CD4-positive, alpha-beta T cell treated with Interleukin-4 for 4 hours (primary cell): Measurements from ENCODE around the gene BCLAF3.

Source experiments
- DNase-seq: peaks from one replicate; pipeline ENCODE4 v3.0.0-alpha.2; 2020

Gene BCLAF3

DNA sequence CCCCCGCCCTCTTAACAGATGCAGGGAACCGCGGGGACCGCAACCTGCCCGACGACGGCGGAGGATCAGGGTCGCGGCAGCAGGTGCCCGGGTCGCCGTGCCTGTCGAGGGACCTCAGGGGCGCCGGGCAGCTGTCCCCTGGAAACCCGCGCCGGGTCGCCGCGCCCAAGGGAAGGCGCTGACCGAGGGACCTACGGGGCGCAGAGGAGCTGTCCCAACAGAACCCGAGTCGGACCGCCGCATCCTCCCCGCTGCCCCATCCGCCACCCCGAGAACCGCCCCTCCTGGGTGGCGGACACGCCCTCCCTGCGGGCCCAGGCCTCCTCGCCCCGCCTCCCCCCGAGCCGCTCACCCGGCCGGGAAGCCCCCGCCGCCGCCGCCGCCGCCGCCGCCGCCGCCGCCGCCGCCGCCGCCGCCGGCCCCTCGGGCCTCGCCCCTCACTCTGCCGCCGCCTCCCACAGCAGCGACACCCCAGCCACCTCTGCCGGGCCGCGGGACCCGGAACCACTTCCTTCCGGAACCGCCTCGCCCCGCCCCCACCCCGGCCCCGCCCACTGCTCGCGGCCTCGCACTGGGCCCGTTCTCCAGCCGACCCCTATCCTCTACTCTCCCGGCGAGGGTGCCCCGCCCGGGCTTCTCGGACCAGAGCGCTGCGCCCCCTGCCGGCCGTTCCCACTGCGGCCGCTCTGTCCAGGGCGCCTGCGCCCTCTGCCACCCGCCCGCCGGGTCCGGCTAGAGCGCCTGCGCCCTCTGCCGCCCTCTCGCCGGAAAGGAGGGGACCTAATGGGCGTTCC is at the start of gene BCLAF3:
BCLAF3 (minus strand) TSS at position 506 of the 794 bp plus-strand sequence. CDS start 20,797 bp downstream, outside the sequence.
- DNase-seq = peak; percentile 86

- no peak for DNase-seq
Observed at GRCh38 chrX:20038966-20039365, 48.1 kb upstream of the BCLAF3 start.

GRCh38 chrX:20037186-20037585 is 46.3 kb upstream of the BCLAF3 start:
- DNase-seq = no peak

GRCh38 chrX:20032201-20032600 is 41.3 kb upstream of the BCLAF3 start:
- DNase-seq = no peak

- no peak for DNase-seq
Observed at GRCh38 chrX:20029728-20030127, 38.9 kb upstream of the BCLAF3 start.

DNA sequence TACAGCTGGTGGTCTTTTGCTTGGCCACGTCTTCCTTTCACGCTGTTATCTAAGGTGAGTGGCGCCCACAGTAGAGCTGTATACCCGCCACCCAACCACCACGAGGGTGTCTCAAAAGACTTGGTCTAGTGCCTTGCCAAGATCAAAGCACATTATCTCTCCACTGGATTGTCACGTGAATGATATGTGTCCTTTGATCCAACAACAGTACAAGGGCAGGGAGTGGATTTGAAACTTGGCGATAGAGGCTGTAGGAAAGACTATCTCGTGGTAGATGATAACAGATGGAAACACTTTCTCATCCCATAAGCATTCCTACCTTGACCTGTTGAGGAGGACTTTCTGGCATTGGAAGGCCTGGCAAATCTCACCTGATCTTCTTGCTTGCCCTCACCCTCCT is 37.7 kb upstream of the BCLAF3 start:
- no peak for DNase-seq

- DNase-seq = no peak
Observed at GRCh38 chrX:20026278-20026677, 35.4 kb upstream of the BCLAF3 start.

DNA sequence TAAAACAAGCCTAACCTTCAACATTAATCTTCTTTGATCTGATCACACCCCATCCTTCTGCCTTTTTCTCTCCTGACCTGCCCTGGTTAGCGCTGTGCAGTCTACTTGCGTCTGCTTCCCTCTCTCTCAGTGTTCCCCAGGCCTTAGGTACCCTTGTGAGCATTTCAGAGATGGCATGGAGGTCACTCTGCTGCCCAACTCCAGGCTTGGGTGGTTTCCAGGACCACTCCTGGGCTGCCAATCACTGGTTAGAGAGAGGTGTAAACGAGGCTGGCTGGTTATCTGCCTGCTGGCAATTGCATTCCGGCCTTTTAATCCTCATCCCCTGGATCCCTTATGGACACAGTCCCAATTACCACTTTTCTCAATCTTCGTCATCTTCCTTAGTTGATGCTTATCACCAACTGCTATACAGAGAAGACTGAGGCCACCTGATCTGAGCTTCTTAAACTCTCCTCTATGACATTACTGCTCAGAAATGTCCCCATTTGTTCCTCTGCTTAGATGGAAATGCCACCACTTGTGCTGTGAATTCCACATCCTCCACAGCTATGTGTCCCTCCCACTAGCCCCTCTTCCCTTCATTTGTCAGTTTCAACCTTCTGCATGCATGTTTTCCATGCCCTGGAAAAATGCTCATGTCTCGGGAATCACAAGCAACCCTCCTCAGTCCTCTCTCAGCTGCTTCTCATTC is 29.0 kb upstream of the BCLAF3 start:
- DNase-seq = no peak

GRCh38 chrX:20016616-20016945 is 25.7 kb upstream of the BCLAF3 start:
- DNase-seq = no peak

DNA sequence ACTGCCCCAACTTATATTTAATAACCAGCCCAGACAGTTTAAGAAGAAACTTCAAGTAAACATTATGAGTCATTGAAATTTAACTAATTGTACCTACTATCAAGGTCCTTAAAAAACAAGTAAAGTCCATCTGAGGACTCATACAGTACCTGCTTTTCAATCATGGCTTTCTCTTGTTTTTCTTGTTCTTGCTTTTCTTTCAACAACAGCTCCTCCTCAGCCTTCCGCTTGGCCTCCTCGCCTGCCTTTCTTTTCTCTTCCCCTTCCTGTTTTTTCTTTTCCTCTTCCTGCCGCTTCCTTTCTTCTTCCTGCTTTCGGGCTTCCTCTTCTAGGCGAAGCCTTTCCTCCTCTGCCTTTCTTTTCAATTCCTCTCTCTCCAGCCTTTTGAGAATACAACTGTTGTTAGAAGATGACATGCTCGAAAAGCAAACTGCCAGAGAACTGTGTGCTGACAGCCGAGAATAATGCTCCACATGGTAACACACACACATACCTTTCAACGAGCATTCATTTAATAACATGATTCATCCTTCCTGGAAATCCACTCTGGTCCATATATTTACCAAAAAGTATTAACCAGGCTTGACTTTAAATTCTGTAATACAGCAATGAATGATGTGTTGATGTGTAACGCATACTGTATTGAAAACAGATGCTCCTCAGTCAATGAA is 25.2 kb upstream of the BCLAF3 start:
- DNase-seq = no peak

- DNase-seq = no peak
Observed at GRCh38 chrX:20015422-20015821, 24.6 kb upstream of the BCLAF3 start.

DNA sequence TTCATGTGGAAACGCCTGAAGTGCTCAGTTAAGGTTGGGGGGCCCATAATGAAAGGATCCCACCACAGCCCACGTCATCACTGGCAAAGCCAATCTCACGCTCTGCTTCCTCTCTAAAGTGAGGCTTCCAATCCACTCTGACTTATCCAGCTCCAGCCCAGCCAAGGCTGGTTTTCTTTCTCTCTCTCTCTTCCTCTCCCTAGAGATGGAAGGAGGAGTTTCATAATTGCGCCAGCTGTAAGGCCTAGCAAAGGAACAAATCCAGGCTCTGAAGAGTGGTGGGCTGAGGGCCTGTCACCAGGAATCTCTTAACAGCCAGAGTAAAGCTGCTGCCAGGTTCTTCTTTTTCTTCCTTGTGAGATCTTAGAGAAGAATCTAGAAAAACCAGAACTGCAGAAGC is 20.7 kb upstream of the BCLAF3 start:
- DNase-seq = no peak

- no peak for DNase-seq
Observed at GRCh38 chrX:20007962-20008622, 17.2 kb upstream of the BCLAF3 start.

- no peak for DNase-seq
Observed at GRCh38 chrX:20005883-20006282, 15.0 kb upstream of the BCLAF3 start.

GRCh38 chrX:20001588-20001987 is 10.7 kb upstream of the BCLAF3 start:
- DNase-seq = no peak

DNA sequence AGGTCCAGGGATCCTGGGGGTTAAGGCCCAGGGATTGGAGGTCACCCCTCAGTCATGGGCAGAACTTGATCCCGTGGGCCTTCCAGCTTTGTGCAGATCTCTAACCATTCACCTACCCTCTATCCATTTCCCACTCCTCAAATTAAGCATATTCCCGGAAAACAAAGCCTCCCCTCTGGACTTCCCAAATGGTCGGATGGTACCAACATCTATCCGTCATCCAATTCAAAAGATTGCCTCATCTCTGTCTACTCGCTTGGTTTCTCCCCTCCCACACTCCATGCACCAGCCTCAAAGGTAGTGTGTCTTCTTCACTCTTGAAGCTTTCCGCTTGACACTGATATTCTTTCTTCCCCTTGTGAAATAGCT is 473 bp upstream of the BCLAF3 start:
- no peak for DNase-seq

DNA sequence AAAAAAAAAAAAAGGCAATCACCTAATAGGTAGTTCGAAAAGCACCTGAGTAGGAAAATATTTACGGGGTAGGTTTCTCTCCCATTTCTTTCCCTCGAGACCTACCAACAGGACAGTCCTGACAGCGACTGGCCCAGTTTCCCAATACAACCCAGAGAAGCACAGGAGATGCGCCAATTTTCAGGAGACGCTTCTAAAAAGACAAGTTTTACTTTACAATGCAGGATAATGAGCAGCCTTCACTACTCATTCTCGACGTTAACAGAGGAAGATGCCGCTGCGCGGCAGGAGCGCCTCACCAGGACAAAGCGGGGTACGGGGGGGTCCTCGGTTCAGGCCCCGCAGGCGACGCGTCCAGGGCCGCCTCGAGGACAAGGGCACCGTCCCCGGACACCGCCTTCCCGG is 708 bp downstream of the BCLAF3 start:
- DNase-seq = peak; percentile 12

DNA sequence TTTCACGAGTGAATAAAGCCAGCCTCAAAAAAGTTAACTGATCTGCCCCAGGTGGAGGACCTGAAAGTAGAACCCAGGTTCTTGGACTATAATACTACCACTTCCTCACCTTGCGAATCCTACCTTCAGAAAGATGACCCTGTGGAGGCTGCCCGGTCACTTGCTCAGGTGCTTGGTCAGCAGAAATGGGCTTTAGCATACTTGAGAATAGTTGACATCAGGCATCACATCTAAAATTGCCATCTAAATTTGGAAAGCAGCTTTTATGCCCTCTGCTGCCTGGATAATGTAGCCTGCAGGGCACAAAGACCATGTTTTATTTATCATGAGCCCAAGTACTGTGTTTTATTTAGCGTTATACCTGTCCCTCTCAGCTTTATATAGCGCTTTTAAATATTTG is 3.0 kb downstream of the BCLAF3 start:
- no peak for DNase-seq

- no peak for DNase-seq
Observed at GRCh38 chrX:19986531-19986930, 4.3 kb downstream of the BCLAF3 start.

DNA sequence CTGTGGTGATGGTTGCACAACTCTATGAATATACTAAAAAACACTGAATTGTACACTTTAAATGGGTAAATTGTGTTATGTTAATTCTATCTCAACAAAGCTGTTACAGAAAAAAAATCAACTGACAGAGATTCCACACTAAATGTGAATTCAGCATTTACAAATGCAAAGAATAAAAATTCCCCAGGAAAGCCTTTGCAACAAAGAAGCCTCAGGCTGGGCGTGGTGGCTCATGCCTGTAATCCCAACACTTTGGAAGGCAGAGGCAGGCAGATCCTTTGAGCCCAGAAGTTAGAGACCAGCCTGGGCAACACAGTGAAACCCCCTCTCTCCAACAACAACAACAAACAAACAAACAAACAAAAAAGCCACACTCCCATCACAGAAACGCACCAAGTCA is 8.9 kb downstream of the BCLAF3 start:
- DNase-seq = no peak

DNA sequence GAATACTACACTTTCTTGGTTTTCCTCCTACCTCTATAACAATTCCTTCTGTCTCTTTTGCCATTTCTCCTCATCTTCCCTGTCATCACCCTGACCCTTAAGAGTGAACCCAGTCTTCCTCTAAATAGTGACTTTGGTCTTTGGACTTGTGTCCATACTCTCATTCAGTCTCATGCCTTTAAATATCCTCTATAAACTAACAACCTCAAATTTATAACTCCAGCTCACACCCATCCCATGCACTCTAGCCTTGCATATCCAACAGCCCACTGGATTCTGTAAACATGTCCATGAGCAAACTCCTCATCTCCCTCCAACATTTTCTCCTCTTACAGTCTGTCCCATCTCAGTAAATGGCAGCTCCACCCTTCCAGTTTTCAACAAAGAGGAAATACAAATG is 15.0 kb downstream of the BCLAF3 start:
- no peak for DNase-seq

DNA sequence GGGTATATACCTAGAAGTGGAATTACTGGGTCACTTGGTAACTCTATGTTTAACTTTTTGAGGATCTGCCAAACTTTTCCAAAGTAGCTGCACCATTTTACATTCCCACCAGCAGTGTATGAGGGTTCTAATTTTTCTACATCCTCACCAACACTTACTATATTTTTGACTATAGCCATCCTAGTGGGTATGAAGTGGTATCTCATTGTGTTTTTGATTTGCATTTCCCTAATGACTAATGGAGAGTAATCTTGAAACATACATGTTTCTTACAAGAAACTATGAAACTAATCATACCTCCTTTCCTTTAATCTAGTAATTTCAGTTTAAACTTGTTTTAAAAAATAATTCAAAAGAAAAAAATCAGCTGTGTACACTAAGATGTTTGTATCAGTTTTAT is 17.9 kb downstream of the BCLAF3 start:
- no peak for DNase-seq

DNA sequence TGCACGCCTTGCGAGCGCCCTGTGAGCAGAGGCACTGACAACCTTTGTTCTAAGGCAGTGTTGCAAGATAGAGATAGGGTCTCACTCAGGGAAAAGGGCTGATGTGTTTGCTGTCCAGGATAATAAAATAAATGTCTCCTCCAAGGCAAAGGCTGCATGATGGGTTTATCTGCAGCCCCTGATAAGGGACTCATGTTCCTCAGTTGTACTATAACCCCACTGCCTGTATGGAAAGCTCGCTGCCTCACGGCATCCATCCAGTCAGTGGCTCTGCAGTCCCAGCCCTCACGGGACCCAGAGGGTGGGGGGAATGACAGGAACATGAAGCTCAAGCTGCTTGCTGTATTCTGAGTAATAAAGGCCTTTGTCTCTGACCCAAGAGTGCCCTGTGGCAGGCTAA is 22.6 kb downstream of the BCLAF3 start:
- no peak for DNase-seq

DNA sequence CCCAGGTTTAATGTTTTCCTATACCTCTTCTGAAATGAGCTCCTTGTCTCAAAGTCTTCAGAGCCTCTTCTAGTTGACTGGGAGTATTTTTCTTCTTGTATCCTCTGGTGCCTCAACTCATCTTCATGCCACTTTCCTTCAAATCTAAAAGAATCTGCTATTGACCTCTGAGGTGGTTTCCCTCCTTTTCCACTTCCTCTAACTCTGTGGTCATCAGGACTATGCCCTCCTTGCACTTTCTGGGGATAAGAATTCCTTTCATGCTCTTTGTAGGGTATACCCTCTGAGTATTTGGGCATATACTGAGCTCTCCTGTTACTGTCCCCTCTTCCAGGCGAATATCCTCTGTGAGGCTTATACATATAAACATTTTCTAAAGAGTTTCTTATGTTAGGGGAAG is 24.8 kb downstream of the BCLAF3 start:
- no peak for DNase-seq
